ENCODE data around the gene CACNA1E.

Gene CACNA1E

GRCh38 chr1:181659321-181659957 is 176.1 kb downstream of the CACNA1E start:
- no peak for TF ChIP-seq CTCF (IDR thresholded peaks at IDR 0.05; ENCODE audit: extremely low read depth, missing control alignments)
- no peak for DNase-seq (ENCODE audit: low spot score)

GRCh38 chr1:181660621-181661020 is 177.3 kb downstream of the CACNA1E start:
- TF ChIP-seq CTCF (IDR thresholded peaks at IDR 0.05; ENCODE audit: extremely low read depth, missing control alignments): no peak

DNA sequence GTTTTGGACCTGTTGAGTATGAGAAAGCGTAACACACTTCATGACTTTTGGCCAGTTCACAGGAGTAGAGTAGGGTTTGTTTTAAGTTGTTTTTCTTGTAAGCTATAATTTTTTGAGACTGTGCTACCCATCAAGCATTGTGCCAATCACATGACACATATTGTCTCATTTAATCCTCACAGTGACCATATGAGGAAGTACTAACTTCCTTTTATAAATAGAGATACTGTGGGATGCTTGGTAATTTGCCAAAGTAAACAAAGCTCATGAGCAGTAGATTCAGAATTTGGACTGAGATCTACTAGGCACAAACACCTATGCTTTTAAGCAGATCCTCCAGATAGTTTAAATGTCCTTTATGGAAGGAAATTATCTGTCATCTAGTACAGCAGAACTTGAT is 178.3 kb downstream of the CACNA1E start:
- no peak for DNase-seq (ENCODE audit: low spot score)
- TF ChIP-seq CTCF (IDR thresholded peaks at IDR 0.05; ENCODE audit: extremely low read depth, missing control alignments): no peak

More at GRCh38 chr1:181660621-181661020, 177.3 kb downstream of the CACNA1E start:
- DNase-seq (ENCODE audit: low spot score): no peak

DNA sequence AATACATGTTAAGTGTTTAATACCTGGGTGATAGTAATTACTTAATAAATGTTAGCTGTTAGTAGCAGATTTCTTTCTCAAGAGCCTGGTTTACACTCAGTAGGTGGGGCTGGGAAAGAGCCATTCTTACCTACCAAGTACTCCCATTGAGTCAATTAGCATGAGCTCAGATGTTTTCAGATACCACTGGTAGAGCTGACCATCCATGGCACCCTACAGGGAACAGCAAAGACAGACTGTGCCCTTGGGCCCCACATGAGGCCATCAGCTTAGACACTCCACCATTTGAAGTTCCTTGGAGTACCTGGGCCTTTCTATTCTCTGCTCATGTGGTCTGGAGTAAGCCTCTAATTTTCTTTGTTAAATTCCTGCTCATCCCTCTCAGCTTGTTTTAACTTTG is 179.3 kb downstream of the CACNA1E start:
- TF ChIP-seq CTCF (IDR thresholded peaks at IDR 0.05; ENCODE audit: extremely low read depth, missing control alignments): no peak
- DNase-seq (ENCODE audit: low spot score): no peak

DNA sequence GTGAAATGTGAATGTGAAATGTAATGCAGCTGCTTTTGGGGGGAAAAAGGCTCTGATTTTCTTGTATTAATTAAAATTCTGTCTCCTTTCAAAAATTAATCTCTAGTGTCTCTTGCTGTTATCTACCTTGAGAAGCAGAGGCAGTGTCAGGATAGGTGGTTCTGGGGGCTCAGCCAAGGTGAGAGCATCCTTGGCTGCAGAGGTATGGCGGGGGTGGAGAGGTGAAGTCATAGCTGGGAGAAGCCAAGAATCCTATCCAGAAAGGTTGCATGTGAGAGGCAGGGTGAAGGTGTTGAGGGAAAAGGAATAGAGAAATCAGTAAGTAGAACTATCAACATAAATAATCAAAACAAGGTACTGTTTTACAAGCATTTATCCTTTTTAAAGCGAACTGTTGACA is 181.2 kb downstream of the CACNA1E start:
- no peak for TF ChIP-seq CTCF (IDR thresholded peaks at IDR 0.05; ENCODE audit: extremely low read depth, missing control alignments)
- DNase-seq (ENCODE audit: low spot score): no peak

DNA sequence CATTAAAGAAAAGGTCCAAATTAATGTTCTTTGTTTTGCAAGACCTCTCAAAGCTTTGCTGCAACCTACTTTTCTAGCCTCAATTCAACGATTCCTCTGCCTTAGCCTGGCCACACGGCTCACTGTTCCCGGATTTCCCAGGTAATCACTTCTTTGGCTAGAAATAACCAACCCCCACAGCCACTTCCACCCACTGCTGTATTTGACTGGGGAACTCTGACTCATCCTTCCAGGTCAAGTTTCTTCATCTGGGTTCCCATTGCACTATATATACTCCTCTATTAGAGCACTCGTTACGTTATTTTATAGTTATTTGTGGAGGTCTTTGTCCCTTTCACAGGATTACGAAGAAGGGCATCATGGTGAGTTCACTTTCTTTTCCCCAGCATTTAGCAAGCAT is 185.9 kb downstream of the CACNA1E start:
- no peak for TF ChIP-seq CTCF (IDR thresholded peaks at IDR 0.05; ENCODE audit: extremely low read depth, missing control alignments)
- DNase-seq (ENCODE audit: low spot score): no peak

GRCh38 chr1:181674617-181675016 is 191.3 kb downstream of the CACNA1E start:
- DNase-seq (ENCODE audit: low spot score): no peak
- TF ChIP-seq CTCF (IDR thresholded peaks at IDR 0.05; ENCODE audit: extremely low read depth, missing control alignments): no peak
